Left lung (tissue), 10 donors: Measurements from ENCODE around the gene FBXL16. TPM values are rescaled to one million over a fixed set of nuclear protein-coding genes. Genes with fewer than 3 reads are reported as not detected.

ENCODE experiments used
- ATAC-seq: fragments of 200-7000 bp; cut with Tn5 transposase; one replicate; pipeline ENCODE4 v1.9.1; 2020; ENCODE audit warnings: moderate library complexity
- DNase-seq, 4 donors: peaks; one replicate each; pipeline ENCODE4 v3.0.0-alpha.2; 2013 to 2020
- H3K27ac ChIP-seq, 2 donors: fragments of 200-600 bp; sonication (generic) in 1 of 2; one replicate each; pipeline versions ENCODE4 v1.5.0 to v1.8.0; 2020 to 2021
- H3K27me3 ChIP-seq, 2 donors: fragments of 200-600 bp; sonication (generic) in 1 of 2; one replicate each; pipeline versions ENCODE4 v1.5.0 to v1.8.0; 2020 to 2021
- H3K36me3 ChIP-seq, 2 donors: fragments of 200-600 bp; sonication (generic) in 1 of 2; one replicate each; pipeline versions ENCODE4 v1.5.0 to v1.8.0; 2020 to 2021
- H3K4me1 ChIP-seq, 2 donors: fragments of 200-600 bp; one replicate each; pipeline ENCODE4 v1.8.0; 2021
- H3K4me3 ChIP-seq, 2 donors: fragments of 200-600 bp; sonication (generic) in 1 of 2; one replicate each; pipeline versions ENCODE4 v1.5.0 to v1.8.0; 2020 to 2021; ENCODE audit warnings: mild to moderate bottlenecking in 1 of 2
- H3K9me3 ChIP-seq, 2 donors: fragments of 200-600 bp; sonication (generic) in 1 of 2; one replicate each; pipeline versions ENCODE4 v1.5.0 to v1.8.0; 2020 to 2021
- CTCF ChIP-seq, 2 donors: fragments of 200-600 bp; sonication (generic) in 1 of 2; IDR thresholded peaks; one replicate each; pipeline versions ENCODE4 v1.5.0 to v1.8.0; 2021; ENCODE audit warnings: antibody characterized with exemption in 2 of 2
- intact Hi-C, 2 donors: fragments of 100-400 bp; cut with DNase I; formaldehyde crosslinking; loops; one replicate each; pipeline versions ENCODE4 v1.11.2 to v1.14.2; 2022
- polyA plus RNA-seq, 6 donors: library from polyadenylated mRNA; unstranded; fragments of 120-200 nt; gene quantifications; one replicate each; pipeline ENCODE4 v1.2.1, GENCODE V29; 2013; ENCODE audit not compliant: insufficient read length in 6 of 6
- total RNA-seq, 2 donors: library from RNA; stranded (reverse); fragmentation: NEBNext Ultra II Directional; extraction: Animal tissue kit (Norgen Biotek cat#: 25700); gene quantifications; one replicate each; pipeline ENCODE4 v1.2.1, GENCODE V29; 2021
- donor health status: DM: no; HTN: yes; CAD: no.
- donor health status: DM: no; HTN: no; CAD: no.

FBXL16 gene
- total and polyA plus RNA-seq, 8 donors, result 0.48 to 5.7 (median 0.72) TPM

- Histone ChIP-seq H3K4me3 (no peak overlapping the region), H3K36me3 (peaks cover 0 to 13% of the 10 kb centered on the region in 2 donors), H3K27me3 (no peaks in the 10 kb centered on the region), H3K27ac (no peak overlapping the region), H3K9me3 (no peaks in the 10 kb centered on the region), H3K4me1 (peaks cover 31 to 76% of the 10 kb centered on the region in 2 donors)
- DNase-seq, result no peak
- ATAC-seq, result no peak
- no peak for TF ChIP-seq CTCF (IDR thresholded peaks at IDR 0.05)
- intact Hi-C loops, result no loop called here
Observed at GRCh38 chr16:645852-646678, 59.5 kb downstream of the FBXL16 start.

GRCh38 chr16:644556-644955 lies 61.0 kb downstream of the FBXL16 start:
- ATAC-seq, result no peak
- no peak overlapping the region for H3K27ac ChIP-seq

GRCh38 chr16:643050-643368 lies 62.6 kb downstream of the FBXL16 start:
- intact Hi-C loops, result no loop called here
- Histone ChIP-seq H3K4me3 (peak overlapping the region; percentile 71 to 72), H3K36me3 (peaks cover 0 to 13% of the 10 kb centered on the region in 2 donors), H3K4me1 (peaks cover 17 to 54% of the 10 kb centered on the region in 2 donors), H3K9me3 (no peaks in the 10 kb centered on the region), H3K27me3 (no peaks in the 10 kb centered on the region), H3K27ac (peak overlapping the region; percentile 75 to 84)
- TF ChIP-seq CTCF (IDR thresholded peaks at IDR 0.05), result no peak
- no peak for DNase-seq
- ATAC-seq, result no peak

More at GRCh38 chr16:644556-644955, 61.0 kb downstream of the FBXL16 start:
- Histone ChIP-seq H3K9me3 (no peaks in the 10 kb centered on the region), H3K36me3 (peaks cover 0 to 13% of the 10 kb centered on the region in 2 donors), H3K27me3 (no peaks in the 10 kb centered on the region), H3K4me1 (peaks cover 24 to 65% of the 10 kb centered on the region in 2 donors), H3K4me3 (no peak overlapping the region)
- intact Hi-C loops, result no loop called here
- no peak for TF ChIP-seq CTCF (IDR thresholded peaks at IDR 0.05)
- no peak for DNase-seq

Other genes with a start within 250 kb of the FBXL16 start
- 10 to 100 TPM; 33.8 to 57.2 TPM for gene CAPN15, start 178.1 kb downstream of the FBXL16 start, total RNA-seq
- 10 to 100 TPM; 16.7 to 45.3 (median 26.0) TPM for gene CAPN15, start 178.1 kb downstream of the FBXL16 start, polyA plus RNA-seq
- not detected for gene PRR35, start 145.4 kb downstream of the FBXL16 start, total RNA-seq
- gene PRR35, start 145.4 kb downstream of the FBXL16 start, polyA plus RNA-seq, result under 1 TPM in 1 of 6 donors, not detected in 5; 0.06 TPM
- gene NHLRC4, start 138.8 kb downstream of the FBXL16 start, total RNA-seq, result 1 to 10 TPM in 1 of 2 donors, under 1 TPM in 1; 0.99 to 2.0 TPM
- gene NHLRC4, start 138.8 kb downstream of the FBXL16 start, polyA plus RNA-seq, result 1 to 10 TPM; 2.2 to 3.4 (median 3.1) TPM
- gene PIGQ, start 135.8 kb downstream of the FBXL16 start, total RNA-seq, result 10 to 100 TPM; 51.0 to 68.5 TPM
- 10 to 100 TPM; 32.9 to 46.2 (median 36.8) TPM for gene PIGQ, start 135.8 kb downstream of the FBXL16 start, polyA plus RNA-seq
- 10 to 100 TPM; 32.1 to 32.9 TPM for gene RAB40C, start 115.7 kb downstream of the FBXL16 start, total RNA-seq
- 10 to 100 TPM; 17.6 to 31.1 (median 22.4) TPM for gene RAB40C, start 115.7 kb downstream of the FBXL16 start, polyA plus RNA-seq
- 1 to 10 TPM in 1 of 2 donors, under 1 TPM in 1; 0.58 to 1.4 TPM for gene WFIKKN1, start 74.8 kb downstream of the FBXL16 start, total RNA-seq
- under 1 TPM; 0.11 to 0.85 (median 0.41) TPM for gene WFIKKN1, start 74.8 kb downstream of the FBXL16 start, polyA plus RNA-seq
- gene METTL26, start 69.5 kb downstream of the FBXL16 start, total RNA-seq, result 10 to 100 TPM; 69.3 to 70.4 TPM
- gene METTL26, start 69.5 kb downstream of the FBXL16 start, polyA plus RNA-seq, result 10 to 100 TPM; 37.2 to 59.4 (median 49.5) TPM
- 10 to 100 TPM; 41.5 to 42.5 TPM for gene MCRIP2, start 64.0 kb downstream of the FBXL16 start, total RNA-seq
- 10 to 100 TPM in 3 of 6 donors, 1 to 10 TPM in 3; 6.8 to 14.5 (median 9.8) TPM for gene MCRIP2, start 64.0 kb downstream of the FBXL16 start, polyA plus RNA-seq
- gene WDR90, start 56.4 kb downstream of the FBXL16 start, total RNA-seq, result 10 to 100 TPM; 27.3 to 41.3 TPM
- 10 to 100 TPM; 39.1 to 63.0 (median 44.4) TPM for gene WDR90, start 56.4 kb downstream of the FBXL16 start, polyA plus RNA-seq
- 10 to 100 TPM; 75.9 to 87.2 TPM for gene RHOT2, start 37.7 kb downstream of the FBXL16 start, total RNA-seq
- 100 to 1,000 TPM in 1 of 6 donors, 10 to 100 TPM in 5; 59.8 to 104 (median 69.0) TPM for gene RHOT2, start 37.7 kb downstream of the FBXL16 start, polyA plus RNA-seq
- gene RHBDL1, start 30.1 kb downstream of the FBXL16 start, total RNA-seq, result 1 to 10 TPM; 2.3 to 4.3 TPM
- 1 to 10 TPM in 1 of 6 donors, under 1 TPM in 5; 0.45 to 1.9 (median 0.74) TPM for gene RHBDL1, start 30.1 kb downstream of the FBXL16 start, polyA plus RNA-seq
- 100 to 1,000 TPM in 1 of 2 donors, 10 to 100 TPM in 1; 93.9 to 103 TPM for gene STUB1, start 25.4 kb downstream of the FBXL16 start, total RNA-seq
- gene STUB1, start 25.4 kb downstream of the FBXL16 start, polyA plus RNA-seq, result 100 to 1,000 TPM in 4 of 6 donors, 10 to 100 TPM in 2; 92.9 to 143 (median 119) TPM
- 10 to 100 TPM; 68.9 to 72.6 TPM for gene JMJD8, start 21.5 kb downstream of the FBXL16 start, total RNA-seq
- gene JMJD8, start 21.5 kb downstream of the FBXL16 start, polyA plus RNA-seq, result 10 to 100 TPM; 41.7 to 53.0 (median 43.7) TPM
- 10 to 100 TPM; 11.7 to 14.2 TPM for gene WDR24, start 15.4 kb downstream of the FBXL16 start, total RNA-seq
- 10 to 100 TPM in 5 of 6 donors, 1 to 10 TPM in 1; 9.4 to 14.3 (median 11.0) TPM for gene WDR24, start 15.4 kb downstream of the FBXL16 start, polyA plus RNA-seq
- 10 to 100 TPM; 37.0 to 57.3 TPM for gene METRN, start 9.3 kb upstream of the FBXL16 start, total RNA-seq
- 10 to 100 TPM in 3 of 6 donors, 1 to 10 TPM in 3; 9.3 to 22.5 (median 11.1) TPM for gene METRN, start 9.3 kb upstream of the FBXL16 start, polyA plus RNA-seq
- 10 to 100 TPM; 45.8 to 52.9 TPM for gene ANTKMT, start 15.3 kb upstream of the FBXL16 start, total RNA-seq
- 10 to 100 TPM in 3 of 6 donors, 1 to 10 TPM in 3; 7.7 to 18.5 (median 11.1) TPM for gene ANTKMT, start 15.3 kb upstream of the FBXL16 start, polyA plus RNA-seq
- 10 to 100 TPM in 1 of 2 donors, under 1 TPM in 1; 0.96 to 13.7 TPM for gene CCDC78, start 20.6 kb upstream of the FBXL16 start, total RNA-seq
- 1 to 10 TPM; 1.8 to 8.9 (median 8.6) TPM for gene CCDC78, start 20.6 kb upstream of the FBXL16 start, polyA plus RNA-seq
- 1 to 10 TPM; 8.7 to 9.9 TPM for gene HAGHL, start 21.3 kb upstream of the FBXL16 start, total RNA-seq
- gene HAGHL, start 21.3 kb upstream of the FBXL16 start, polyA plus RNA-seq, result 1 to 10 TPM; 2.4 to 7.7 (median 3.6) TPM
- gene CIAO3, start 35.2 kb upstream of the FBXL16 start, total RNA-seq, result 10 to 100 TPM; 26.7 to 28.2 TPM
- 10 to 100 TPM; 17.2 to 27.2 (median 20.4) TPM for gene CIAO3, start 35.2 kb upstream of the FBXL16 start, polyA plus RNA-seq
- gene MSLN, start 54.9 kb upstream of the FBXL16 start, total RNA-seq, result 100 to 1,000 TPM in 1 of 2 donors, 10 to 100 TPM in 1; 55.5 to 464 TPM
- gene MSLN, start 54.9 kb upstream of the FBXL16 start, polyA plus RNA-seq, result 10 to 100 TPM; 14.5 to 29.0 (median 18.4) TPM
- 10 to 100 TPM; 12.6 to 21.0 TPM for gene RPUSD1, start 82.6 kb upstream of the FBXL16 start, total RNA-seq
- 10 to 100 TPM in 4 of 6 donors, 1 to 10 TPM in 2; 8.6 to 13.9 (median 11.4) TPM for gene RPUSD1, start 82.6 kb upstream of the FBXL16 start, polyA plus RNA-seq
- 10 to 100 TPM; 18.8 to 35.5 TPM for gene CHTF18, start 82.8 kb upstream of the FBXL16 start, total RNA-seq
- 10 to 100 TPM; 23.7 to 30.8 (median 24.4) TPM for gene CHTF18, start 82.8 kb upstream of the FBXL16 start, polyA plus RNA-seq
- not detected for gene GNG13, start 94.9 kb upstream of the FBXL16 start, total RNA-seq
- gene GNG13, start 94.9 kb upstream of the FBXL16 start, polyA plus RNA-seq, result under 1 TPM in 2 of 6 donors, not detected in 4; 0.17 to 0.27 TPM